Brain pericyte (primary cell): ENCODE results near the gene FAM222B.
"Not testable (repeated sequence)": the region's sequence is repeated elsewhere in the genome, so short reads cannot be mapped to it uniquely, and the experiment has no call there.

Experiments
- DNase-seq: peaks from one replicate; pipeline ENCODE4 v3.0.0-alpha.2; 2012; ENCODE audit warnings: low read depth, low spot score

FAM222B gene

DNA sequence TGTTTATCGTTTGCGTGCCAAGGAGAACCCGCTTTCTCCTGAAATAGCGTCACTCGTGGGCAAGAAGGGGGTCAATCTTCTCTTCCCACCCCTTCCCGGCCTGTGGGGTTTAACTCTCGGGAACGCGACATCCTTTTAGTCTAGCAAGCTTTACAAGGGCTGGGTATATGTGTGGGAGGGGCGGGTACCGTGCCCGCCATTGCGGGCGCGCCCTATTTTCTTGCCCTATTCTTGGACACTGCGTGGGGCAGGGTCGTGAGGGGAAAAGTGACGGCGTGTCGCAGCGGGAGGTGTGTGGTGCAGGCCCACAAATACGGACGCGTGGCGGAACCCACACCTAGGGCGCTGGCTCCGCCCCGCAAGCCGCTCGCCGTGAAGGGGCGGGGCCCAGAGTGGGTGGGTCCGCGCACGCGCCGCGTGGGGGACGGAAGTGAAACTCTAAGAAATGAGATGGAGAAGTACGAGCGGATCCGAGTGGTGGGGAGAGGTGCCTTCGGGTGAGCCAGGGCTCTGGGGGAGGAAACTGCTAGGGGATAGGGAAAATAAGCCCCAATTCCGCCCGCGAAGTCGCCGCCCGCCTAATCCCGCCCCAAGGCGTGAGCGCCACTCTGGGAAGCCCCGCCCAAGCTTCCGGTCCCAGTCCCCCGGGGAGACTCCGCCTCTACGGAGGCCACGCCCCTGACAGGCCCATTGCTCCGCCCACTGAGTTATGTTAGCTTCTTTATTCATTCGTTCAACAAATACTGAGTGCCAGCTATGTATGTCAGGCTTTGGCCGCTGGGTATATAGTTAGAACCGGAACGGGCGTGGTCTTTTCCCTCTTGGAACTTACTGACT lies 114.0 kb downstream of the FAM222B start, which contains the start of gene NEK8:
NEK8 (plus strand) TSS at position 425 of the 837 bp plus-strand sequence; CDS start at position 451, 26 bp downstream.
- DNase-seq = peak; percentile 79

DNA sequence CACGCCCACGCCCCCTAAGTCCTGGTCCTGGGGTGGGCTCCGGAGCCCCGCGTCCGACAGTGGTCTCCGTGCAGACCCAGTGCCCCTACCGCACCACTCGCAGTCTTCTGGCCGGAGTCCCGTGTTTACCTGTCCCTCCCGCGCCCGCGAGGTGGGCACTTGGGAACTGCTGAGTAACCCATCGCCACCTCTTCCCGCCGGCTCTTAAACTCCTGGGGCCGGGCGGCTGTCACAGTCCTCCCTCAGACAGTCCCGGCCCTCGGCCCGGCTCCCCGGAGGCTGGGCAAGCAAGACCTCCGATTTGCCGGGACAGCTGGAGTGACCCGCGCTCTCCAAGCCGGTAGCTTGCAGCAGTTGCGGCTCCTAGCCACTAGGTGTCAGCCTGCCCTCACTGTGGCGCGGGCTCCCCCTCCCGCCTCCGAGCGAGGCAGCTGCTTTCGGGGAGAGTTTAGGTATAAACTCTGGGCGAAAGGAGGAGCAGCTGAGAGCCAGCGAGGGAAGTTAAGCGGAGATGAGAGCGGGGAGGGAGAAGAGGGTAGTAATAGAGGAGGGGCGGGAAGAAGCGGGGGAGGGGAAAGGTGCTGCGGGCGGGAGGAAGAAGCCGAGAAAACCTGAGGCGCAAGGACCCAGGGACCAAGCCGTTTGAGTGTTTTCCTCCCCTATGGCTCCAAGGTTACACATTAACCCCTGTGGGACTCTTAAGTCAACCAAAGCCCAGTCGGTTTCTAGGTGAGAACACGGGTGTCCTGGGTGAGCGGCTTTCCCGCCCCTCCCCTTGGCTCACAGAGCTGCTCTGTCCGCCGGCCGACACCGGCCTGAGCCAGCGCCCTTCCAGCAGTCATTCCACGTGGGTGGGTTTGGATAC lies 115.7 kb downstream of the FAM222B start:
- peak; percentile 96 for DNase-seq

DNA sequence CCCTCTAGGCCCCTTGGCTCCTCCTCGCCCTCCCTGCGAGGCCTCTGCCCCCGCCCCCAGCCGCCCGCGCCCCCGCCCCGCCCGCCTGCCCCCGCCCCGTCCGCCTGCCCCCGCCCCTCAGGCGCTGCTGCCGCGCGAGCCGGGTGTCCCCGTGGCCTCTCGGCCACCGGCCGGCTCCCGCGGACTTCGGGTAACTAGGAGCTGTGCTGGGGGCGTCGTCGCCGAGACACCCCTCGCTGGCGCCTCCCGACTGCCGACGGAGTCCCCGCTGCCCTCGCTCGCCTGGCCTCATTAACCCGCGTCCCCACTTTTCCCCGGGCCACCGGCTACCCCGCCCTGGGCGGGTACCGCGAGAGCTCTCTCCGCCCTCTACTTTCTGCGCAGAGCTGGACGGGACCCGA lies 116.4 kb downstream of the FAM222B start, which contains the start of gene TLCD1:
TLCD1 (minus strand) TSS at position 8 of the 401 bp plus-strand sequence. CDS start 136 bp downstream, outside the sequence.
- no peak for DNase-seq

DNA sequence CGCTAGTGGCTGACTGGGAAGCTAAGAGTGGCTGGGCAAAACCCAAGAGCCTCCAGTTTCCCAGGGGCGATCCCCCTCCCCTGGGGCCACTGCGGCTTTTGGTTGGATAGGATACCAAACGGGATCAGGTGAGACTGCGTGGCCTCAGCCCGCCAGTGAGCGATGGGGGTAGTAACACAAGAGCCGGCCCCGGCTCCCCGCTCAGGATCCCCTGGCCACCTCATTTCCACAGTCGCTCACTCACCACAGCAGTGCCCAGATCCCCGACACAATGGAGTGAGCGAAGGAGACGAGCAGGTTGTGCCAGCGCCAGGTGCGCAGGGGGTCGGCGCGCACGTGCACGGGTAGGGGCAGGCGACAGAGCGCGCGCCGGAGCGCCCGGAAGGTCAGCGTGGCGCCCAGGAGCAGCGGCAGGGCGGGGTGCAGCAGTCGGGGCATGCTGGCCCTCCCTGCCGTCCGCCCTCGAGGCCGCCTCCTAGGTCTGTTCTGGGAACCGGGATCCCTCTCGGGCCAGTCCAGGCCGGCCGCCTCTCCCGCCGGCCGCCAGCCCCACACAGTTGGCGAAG lies 116.8 kb downstream of the FAM222B start:
- DNase-seq = no peak

DNA sequence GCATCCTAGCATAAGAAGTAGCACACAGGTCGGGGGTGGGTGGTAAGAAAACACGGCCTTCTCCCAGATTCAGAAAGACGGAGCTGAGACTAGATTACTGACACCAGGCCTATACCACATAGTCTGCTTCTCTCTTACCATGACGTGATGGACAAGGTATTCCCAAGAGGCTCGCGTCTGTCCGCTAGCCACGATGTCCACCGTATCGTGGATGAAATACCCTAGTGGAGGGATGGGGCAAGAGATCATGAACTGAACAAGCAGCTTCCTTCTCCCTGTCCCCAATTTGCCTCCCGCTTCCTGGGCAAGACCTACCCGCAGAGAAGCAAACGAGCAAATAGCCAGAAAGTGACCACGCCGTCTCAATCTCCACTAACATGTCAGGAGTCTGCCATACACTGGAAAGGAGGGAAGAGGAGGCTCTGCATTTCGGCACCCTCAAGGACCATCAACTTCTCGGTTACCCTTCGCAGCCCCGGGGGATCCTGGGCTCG lies 117.4 kb downstream of the FAM222B start:
- no peak for DNase-seq

DNA sequence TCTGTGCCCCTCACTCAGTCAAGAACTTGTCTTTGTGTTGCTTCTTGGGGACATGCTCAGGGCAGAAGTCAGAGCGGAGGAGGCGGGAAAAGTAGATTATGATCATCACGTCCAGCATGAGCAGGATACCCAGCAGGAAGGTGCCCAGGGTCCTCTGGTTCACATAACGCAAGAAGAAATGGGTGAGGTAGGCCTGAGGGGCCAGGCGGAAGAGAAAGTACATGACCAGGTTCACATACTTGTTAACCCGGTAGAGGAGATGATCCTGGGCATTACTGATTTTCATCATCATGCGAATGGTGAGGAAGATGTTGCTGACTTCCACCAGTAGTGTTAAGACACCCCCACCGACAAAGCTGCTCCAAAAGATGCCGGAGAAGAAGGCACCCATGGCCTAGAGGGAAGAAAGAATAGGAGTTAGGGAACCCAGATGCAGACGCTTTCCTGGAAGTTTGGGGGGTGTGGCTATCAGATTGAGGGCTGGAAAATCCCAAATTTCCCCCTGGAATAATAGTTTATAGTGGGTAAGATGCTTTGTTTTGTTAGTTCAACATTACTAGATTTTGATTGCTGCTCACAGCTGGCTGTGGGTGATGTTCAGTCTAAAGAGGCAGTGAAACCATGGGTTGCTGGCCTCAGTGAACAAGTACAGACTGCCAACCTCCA lies 118.0 kb downstream of the FAM222B start:
- no peak for DNase-seq

DNA sequence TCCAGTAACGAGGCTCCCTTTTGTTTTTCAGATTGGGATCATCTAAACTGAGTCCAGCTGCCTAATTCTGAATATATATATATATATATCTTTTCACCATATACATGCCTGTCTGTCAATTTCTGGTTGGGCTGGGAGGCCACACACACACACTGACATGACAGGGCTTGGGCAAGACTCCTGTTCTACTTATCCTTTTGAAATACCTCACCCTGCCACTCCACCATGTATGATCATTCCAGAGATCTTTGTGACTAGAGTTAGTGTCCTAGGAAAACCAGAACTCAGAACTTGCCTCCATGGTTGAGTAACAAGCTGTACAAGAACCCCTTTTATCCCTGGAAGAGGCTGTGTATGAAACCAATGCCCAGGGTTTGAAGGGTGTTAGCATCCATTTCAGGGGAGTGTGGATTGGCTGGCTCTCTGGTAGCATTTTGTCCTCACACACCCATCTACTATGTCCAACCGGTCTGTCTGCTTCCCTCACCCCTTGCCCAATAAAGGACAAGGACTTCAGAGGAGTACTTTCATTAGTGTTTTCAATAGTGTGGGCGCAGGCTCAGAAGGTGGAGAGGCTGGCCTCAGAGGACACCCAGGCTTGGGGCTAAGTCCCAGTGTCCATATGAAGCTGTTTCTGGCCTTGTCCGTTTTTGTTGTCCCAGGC lies 118.6 kb downstream of the FAM222B start:
- DNase-seq = not testable (repeated sequence)

DNA sequence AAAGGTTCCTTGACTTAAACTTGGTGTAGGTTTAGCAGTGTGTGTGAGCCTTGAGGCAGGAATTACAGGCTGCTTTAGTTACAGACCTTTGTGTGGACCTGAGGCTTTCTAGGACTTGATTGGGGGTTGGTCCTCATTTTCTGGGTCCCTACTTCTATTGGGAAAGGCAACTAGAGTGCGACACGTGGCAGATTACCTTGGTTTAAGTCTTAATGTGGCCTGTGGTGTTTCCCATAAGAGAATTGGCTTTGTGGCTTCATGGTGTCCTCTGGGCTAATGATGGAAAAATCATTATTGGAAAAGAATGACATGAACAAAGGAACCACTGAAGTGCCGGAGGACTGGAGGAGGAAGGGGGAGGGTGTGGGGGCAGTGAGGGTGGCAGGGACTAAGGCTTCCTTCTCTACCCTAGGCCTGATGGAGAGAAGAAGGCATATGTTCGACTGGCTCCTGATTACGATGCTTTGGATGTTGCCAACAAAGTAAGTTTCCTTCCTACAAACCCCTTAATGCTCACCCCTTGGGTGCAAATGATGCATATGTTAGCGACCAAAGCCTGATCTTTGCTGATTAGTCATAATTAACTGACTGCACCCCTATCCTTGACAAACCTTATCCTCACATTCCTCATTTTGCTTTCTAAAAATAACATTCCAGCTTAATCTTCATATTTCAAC lies 119.3 kb downstream of the FAM222B start:
- DNase-seq = no peak

DNA sequence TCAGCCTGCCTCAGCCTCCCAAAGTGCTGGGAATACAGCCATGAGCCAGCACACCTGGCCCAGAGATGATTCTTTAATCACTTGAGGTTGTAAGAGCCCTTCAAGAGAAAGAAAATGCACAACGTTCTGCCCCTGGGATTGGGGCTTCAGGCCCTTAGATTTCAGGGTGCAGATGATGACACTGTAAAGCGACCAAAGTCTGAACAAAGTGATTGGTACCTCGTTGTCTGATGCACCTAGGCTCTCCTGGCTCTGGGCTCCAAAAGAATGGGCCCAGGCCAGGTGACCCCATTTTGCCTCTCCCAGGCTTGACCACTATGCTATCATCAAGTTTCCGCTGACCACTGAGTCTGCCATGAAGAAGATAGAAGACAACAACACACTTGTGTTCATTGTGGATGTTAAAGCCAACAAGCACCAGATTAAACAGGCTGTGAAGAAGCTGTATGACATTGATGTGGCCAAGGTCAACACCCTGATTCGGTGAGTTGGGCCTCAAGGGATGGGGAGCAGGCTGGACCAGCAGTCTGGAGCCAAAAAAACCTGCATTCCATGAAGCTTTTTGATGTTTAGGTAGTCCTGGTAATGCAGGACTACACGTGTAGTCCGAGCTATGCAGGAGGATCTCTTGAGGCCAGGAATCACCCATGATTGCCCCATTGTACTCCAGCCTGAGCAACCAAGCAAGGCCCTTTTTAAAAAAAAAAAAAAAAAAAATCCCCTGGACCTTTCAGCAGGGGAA lies 120.0 kb downstream of the FAM222B start:
- no peak for DNase-seq

DNA sequence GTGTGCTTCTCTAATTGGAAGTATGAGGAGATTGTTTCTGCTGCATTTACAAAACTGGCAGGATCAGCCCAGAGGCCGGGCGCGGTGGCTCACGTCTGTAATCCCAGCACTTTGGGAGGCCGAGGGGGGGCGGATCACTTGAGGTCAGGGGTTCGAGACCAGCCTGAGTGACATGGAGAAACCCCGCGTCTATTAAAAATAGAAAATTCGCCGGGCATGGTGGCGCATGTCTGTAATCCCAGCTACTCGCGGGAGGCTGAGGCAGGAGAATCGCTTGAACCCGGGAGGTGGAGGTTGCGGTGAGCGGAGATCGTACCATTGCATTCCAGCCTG lies 121.6 kb downstream of the FAM222B start:
- not testable (repeated sequence) for DNase-seq

DNA sequence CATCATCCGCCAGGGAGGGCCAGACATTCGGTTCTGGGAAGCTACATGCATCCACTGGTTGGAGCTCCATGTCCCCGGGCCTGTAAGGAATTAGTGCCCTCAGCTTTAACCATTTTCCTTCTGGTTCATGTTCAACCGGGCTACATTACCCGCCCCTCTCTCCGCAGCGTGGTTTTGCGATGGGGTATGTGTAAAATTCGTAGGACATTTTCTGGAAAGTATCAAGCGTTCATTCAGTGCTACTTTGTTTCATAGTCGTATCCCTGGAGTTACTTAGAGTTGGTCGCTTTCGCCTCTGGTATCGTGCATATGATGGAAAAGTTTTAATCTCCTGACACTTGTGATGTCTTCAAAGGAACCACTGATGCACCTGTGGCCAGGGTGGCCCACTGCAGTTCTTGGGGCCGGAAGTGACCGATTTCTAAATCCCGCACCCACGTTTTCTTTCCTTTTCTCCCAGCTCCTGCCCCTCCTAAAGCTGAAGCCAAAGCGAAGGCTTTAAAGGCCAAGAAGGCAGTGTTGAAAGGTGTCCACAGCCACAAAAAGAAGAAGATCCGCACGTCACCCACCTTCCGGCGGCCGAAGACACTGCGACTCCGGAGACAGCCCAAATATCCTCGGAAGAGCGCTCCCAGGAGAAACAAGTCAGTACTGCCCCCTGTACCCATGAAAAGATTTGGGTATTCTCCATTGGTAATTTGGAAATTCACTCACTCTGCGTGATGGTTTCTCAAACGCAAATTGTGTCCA lies 122.2 kb downstream of the FAM222B start:
- no peak for DNase-seq

DNA sequence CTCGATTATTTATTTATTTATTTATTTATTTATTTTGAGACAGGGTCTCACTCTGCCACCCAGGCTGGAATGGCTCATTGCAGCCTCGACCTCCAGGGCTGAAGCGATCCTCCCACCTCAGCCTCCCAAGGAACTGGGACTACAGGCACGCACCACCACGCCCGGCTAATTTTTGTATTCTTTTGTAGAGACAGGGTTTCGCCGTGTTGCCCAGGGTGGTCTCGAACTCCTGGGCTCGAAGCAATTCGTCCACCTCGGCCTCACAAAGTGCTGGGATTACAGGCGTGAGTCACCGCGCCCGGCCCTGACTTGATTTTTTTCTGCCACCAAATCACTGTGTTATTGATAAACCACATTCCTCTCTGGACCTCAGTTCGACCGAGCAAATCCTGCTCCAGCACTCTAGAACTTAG lies 123.6 kb downstream of the FAM222B start:
- no peak for DNase-seq

DNA sequence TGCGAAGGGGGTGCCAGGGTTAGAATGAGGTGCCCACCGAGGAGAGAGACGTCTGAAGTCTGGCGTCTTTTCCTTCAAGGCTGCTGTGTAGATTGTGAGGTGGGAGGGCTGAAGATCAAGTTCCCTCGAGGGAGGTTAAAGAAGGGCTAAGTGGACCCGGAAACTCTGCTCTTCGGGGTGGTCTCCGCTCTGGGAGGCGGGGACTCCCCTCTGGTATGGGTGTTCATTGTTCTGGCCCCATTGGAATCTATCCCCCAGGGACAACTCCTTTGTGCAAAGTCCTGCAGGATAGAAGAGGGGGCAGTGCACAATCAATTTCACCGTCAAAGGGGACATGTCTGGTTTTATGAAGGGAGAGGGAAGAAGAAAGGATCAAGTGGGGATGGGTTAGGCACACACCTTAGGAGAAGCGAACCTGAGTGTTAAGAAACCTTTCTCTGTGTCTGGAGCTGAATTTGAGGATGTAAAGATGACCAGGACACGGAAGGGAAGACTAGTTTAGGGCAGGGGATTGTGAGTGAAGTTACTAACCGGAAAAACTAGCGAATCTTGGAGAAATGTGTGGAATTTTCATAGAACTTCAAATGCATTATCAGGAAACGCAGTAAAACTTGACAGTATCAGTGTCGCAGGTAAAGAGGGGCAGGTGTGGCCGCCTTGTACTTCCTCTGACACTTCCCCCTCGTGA lies 124.1 kb downstream of the FAM222B start:
- no peak for DNase-seq

DNA sequence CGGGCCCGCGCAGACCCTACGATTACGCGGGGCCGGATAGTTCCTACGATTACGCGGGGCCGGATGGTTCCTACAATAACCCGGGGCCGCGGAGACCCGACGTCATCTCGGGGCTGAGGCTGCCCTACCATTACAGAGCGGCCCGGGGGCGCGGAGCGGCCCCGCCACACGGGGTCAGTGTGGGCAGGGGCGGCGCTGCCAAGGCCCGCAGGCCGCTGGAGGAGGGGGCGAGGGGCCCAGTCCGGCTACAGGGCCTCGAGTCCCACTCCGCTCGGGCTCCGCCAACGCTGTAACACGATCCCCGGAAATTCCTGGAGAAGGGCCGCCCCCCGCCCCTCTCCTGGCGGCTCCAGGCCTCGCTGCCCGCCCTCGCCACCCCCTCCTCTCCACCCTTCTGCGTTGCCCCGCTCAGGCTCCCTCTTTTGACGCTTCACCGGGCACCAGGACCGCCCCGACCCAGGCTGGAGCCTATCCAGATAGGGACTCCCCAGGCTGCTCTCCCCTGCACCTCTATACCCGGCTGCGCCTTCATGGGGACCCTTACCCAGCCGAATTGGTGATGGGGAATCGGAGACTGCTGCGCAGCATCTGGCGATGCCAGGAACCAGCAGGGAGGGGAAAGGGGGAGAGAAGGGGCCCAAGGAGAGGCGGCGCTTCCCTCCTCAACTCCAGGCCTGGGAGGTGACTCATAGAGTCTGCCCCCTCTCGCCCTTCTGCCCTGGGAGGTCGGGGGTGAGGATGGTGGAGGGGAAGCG lies 124.8 kb downstream of the FAM222B start, which contains the start of gene RAB34:
RAB34 (minus strand) TSS at position 291 of the 755 bp plus-strand sequence. CDS start 602 bp downstream, outside the sequence.
- peak; percentile 61 for DNase-seq

DNA sequence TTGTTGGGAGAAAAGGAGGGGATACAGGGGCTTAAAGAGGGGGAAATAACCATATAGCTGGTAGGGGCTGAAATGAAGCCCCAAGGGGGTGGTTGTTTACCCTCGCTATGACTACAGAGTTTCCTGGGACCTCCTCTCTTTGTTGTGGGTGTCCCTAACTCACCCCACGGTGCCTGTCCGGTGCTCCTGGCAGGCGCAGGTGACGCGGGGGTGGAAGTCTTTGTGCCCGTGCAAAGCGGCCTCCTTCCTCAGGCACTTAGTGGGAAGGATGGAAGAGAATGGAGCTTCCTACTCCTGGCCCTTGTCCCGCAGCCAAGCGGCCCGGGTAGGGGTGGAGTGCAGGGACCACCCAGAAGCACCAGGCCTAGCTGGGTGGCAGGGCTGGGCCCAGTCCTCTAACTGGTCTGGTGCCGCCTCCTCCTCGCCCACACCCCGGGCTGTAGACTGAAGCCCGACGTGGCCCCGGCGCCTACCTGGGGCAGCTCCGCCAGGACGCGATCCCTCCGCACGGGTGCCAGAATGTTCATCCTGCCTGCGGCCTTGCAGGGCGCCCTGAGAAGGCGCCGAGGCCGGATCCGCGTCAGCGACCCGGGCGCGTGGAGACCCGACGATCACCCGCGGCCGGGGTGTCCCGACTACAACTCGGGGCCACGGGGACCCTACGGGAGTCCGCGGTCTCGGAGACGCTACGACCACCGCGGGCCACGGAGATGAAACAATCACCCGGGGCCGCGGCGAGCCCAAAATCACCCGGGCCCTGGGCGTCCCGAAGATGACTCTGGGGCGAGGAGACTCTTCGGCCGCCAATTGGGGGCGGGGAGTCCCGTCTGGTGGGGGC lies 125.6 kb downstream of the FAM222B start:
- DNase-seq = no peak

DNA sequence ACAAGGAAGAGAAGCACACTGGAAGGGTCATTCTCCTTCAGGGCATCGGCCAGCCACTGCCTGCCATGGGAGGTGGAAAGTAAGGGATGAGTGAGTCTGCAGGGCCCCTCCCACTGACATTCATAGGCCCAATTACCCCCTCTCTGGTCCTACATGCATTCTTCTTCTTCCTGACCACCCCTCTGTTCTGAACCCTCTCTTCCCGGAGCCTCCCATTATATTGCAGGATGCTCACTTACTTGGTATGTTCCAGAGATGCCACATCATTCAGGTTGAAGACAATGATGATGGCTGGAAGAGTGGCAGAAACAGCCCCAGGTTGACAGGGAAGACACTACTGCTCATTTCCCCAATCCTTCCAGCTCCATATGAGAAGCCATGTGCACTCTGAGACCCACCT lies 127.4 kb downstream of the FAM222B start:
- DNase-seq = no peak
